ENCODE measurements around the gene ACTRT2. TPM values are rescaled to one million over a fixed set of nuclear protein-coding genes. Genes with fewer than 3 reads are reported as not detected.

ACTRT2 gene
- total RNA-seq, 1 experiment from 2014 or later: not detected

- Histone ChIP-seq H3K23ac (ENCODE audit: insufficient read length, low read depth, low read length) (no peak overlapping the region), H3K9me3 (ENCODE audit: control insufficient read depth, low read depth, low read length) (peaks cover 8% of the 10 kb centered on the region), H2AK5ac (ENCODE audit: insufficient read length, low read length) (no peak overlapping the region), H2BK12ac (ENCODE audit: insufficient read length, low read depth, low read length) (no peak overlapping the region), H3K18ac (ENCODE audit: insufficient read length, low read depth, low read length) (no peak overlapping the region), H2BK120ac (ENCODE audit: low read depth, low read length, poor library complexity, severe bottlenecking) (no peak overlapping the region), H3K56ac (ENCODE audit: insufficient read length, low read depth, low read length) (no peak overlapping the region), H3K9ac (ENCODE audit: extremely low read depth, insufficient read length, low read length) (no peak overlapping the region), H2AFZ (ENCODE audit: low read length) (no peak overlapping the region), H3K79me1 (ENCODE audit: insufficient read depth, low read depth, low read length, poor library complexity, severe bottlenecking) (no peaks in the 10 kb centered on the region), H4K5ac (ENCODE audit: insufficient read length, low read depth, low read length) (no peak overlapping the region), H3K14ac (ENCODE audit: insufficient read depth, low read length) (no peak overlapping the region), H3K27ac (ENCODE audit: insufficient read length, low read depth, low read length) (no peak overlapping the region), H3K79me2 (ENCODE audit: insufficient read depth, low read length) (no peaks in the 10 kb centered on the region), H3K4me2 (ENCODE audit: insufficient read depth, insufficient read length, low read length) (no peak overlapping the region), H2BK5ac (ENCODE audit: insufficient read length, low read length) (no peak overlapping the region), H3K4me1 (ENCODE audit: insufficient read depth, low read length) (no peaks in the 10 kb centered on the region), H2BK15ac (ENCODE audit: low read depth, low read length) (no peak overlapping the region), H4K8ac (replicated peaks; ENCODE audit: insufficient read length, low read depth, low read length) (no peak overlapping the region), H4K91ac (ENCODE audit: insufficient read length, low read depth, low read length) (no peak overlapping the region), H3K27me3 (ENCODE audit: insufficient read depth, low read length) (no peaks in the 10 kb centered on the region), H4K20me1 (ENCODE audit: control insufficient read depth, insufficient read depth, insufficient read length) (no peaks in the 10 kb centered on the region), H3K4ac (ENCODE audit: low read depth, low read length) (no peak overlapping the region), H3T11ph (ENCODE audit: low read length) (no peak overlapping the region), H3K23me2 (ENCODE audit: insufficient read length, low read depth, low read length, poor library complexity, severe bottlenecking) (no peaks in the 10 kb centered on the region), H2BK20ac (ENCODE audit: low read depth, low read length, poor library complexity, severe bottlenecking) (no peak overlapping the region)
- peaks cover 16% of the 10 kb centered on the region for H3K27me3 Mint-ChIP-seq (ENCODE audit: low read depth)
- TF ChIP-seq CTCF (conservative IDR thresholded peaks at IDR 0.05): no peak
- DNase-seq: no peak
- no peak overlapping the region for H3K4me3 Mint-ChIP-seq
- H3K27ac Mint-ChIP-seq: no peak overlapping the region
- H3K36me3 Mint-ChIP-seq (ENCODE audit: insufficient read depth in 1 of 3, low read depth in 3 of 3): peaks cover 0 to 9% (median 0%) of the 10 kb centered on the region in 3 experiments; a peak in 3 of 7 replicates
- no peaks in the 10 kb centered on the region for H3K4me1 Mint-ChIP-seq
- peaks cover 4 to 53% of the 10 kb centered on the region in 2 experiments for H3K9me3 Mint-ChIP-seq
These were observed 29.3 kb downstream of the ACTRT2 start for GRCh38 chr1:3050603-3051002.
